GM18517 (cell line): Measurements from ENCODE around the gene RETREG1.

ENCODE experiments used
- ATAC-seq: cut with Tn5 transposase; IDR thresholded peaks from one replicate; pipeline ENCODE4 v1.9.1; 2021; ENCODE audit warnings: mild to moderate bottlenecking, moderate library complexity; ENCODE audit not compliant: unreplicated experiment

RETREG1 gene

GRCh38 chr5:16534280-16534679 lies 82.5 kb downstream of the RETREG1 start:
- ATAC-seq = no peak

GRCh38 chr5:16531063-16531648 lies 85.6 kb downstream of the RETREG1 start:
- no peak for ATAC-seq

DNA sequence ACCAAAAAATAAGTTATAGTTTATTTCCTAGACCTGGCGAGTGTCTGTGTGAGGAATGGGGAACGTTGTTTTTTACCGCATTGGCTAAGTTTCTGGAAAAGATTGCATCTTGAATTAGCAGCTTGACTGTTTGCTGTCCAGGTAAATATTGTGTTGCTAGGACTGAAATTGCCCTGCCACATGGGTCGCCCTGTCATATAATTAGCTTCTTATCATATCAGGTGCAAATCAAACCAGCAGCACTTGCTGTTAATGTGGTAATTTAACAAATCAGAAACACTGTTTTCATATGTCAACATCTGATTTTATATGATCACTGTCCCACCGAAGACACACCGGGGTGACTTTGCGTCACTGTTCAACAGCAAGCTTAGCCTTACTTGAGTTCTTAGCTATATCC lies 87.5 kb downstream of the RETREG1 start:
- no peak for ATAC-seq

- ATAC-seq = no peak
Observed at GRCh38 chr5:16528382-16529110, 88.3 kb downstream of the RETREG1 start.

DNA sequence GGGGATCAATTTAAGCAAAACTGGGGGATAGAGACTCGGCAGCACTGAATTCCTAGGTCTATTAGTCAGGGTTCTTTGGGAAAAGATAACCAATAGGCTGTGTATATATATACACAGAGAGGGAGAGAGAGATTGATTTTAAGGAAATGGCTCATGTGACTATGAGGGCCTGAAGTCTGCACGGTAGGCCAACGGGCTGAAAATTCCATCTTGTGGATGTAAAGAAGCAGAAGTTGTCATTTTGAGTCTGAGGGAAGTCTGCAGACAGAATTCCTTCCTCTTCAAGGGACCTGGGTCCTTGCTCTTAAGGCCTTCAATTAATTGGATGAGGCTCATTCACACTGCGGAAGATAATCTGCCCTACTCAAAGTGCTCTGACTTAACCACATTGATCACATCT lies 91.1 kb downstream of the RETREG1 start:
- ATAC-seq = no peak

DNA sequence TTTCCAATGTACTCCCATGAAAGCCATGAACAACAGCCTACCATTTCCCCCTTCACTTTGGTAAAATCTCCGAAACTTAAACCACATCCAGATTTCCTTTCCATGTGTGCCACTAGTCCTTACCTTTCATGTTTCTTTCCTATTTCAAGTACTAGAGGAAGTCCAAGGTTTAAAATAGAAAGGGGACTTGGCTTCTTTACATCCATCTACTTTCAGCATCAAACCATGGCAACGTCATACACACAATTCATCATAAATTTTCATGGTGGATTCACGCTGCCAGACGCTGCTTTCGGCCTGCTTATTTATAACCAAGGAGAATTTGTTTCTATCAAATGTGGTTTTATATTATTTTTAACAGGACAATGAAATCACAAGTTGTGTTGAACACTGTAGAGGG lies 92.5 kb downstream of the RETREG1 start:
- no peak for ATAC-seq

- ATAC-seq = no peak
Observed at GRCh38 chr5:16521521-16522483, 95.0 kb downstream of the RETREG1 start.

- no peak for ATAC-seq
Observed at GRCh38 chr5:16520841-16521240, 96.0 kb downstream of the RETREG1 start.

DNA sequence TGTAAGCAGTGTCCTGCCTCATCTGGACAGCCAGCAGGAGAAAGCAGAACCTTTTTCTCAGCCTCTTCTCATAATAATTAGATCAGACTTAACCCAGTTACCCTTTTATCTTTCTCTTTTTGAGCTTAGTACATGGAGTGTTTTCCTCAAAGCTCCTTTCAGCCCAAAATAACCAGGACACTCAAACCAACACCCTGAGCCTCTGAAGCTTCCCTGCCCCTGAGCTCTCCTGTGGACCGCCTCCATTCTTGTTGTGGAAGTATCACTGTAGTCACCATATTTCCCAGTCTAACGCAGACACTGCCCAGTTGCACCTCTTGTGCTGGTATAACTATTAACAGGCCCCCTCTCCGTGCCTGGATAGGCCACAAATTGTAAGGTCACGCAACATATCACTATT lies 97.4 kb downstream of the RETREG1 start:
- no peak for ATAC-seq

DNA sequence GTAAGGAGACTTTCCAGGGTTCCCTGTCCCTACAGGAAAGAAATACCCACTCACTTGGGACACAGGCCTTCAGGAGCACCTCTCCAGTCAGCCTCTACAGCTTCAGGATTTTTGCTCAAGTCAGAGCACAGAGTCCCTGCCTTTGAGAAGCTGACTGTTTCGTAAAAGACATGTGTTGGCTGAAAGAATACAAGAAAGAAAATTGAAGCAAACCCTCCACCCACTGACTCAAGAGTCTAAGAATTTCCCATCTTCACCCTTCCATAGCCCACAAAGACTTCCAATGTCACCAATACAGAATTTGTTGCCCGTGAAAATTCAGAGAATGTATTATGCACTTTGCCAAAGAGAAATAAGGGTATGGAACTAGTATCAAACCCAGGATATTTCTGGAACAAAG lies 98.2 kb downstream of the RETREG1 start:
- no peak for ATAC-seq

GRCh38 chr5:16515532-16515931 lies 101.3 kb downstream of the RETREG1 start:
- ATAC-seq = no peak

- ATAC-seq = no peak
Observed at GRCh38 chr5:16510098-16510497, 106.7 kb downstream of the RETREG1 start.

DNA sequence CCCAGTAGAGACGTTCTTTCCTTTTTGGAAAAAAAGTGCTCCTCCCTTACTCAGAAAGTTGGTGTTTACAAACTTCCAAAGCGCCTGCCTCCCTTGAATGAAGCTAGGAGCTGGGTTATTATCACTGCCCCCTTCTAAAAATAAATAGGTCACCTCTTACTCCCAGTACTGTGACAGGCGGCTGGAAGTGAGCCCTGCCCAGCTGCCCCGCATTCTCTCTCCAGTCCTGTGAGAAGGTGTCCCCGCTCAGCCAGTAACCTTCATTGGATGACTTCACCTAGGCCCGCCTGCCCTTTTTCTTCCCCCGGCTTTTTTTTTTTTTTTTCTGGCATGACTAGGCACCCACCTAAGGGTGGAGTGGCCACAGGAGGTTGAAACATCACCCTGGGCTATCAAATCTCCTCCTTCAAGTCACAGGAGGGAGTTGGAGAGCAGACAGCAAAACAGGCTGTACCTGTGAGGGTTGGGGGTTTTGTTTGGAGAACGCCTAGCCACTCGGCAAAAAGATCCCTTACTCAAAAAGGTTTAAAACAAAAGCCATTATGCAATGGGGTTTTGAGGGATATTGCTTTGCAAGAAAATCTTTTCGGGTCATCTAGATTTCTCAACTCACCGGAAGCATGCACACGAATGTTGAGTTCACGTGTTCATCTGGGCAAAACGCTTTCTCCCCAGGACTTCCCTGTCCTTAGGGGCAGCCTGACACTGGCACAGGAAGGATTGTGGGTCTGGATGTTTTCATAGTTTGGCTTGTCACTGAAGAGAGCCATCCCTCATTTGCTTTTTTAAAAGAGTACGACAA lies 107.9 kb downstream of the RETREG1 start:
- ATAC-seq = no peak

DNA sequence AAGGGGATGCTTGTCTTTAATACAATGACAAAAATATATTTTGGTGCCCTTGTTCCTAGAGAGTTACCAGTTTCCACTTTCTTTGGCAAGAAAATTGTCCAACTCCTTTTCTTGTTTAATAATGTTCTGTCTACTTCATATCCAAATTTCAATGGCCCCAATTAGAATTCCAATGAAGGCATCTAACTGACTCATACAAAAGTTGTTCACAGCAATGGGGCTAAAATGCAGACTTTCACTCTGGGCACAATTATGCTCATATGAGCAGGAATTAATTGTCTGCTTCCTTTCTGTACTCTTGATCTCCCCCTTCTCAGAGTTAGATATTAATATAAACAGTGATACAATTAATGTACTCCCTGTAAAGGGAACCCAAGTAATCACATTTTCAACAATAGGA lies 109.1 kb downstream of the RETREG1 start:
- ATAC-seq = no peak

GRCh38 chr5:16505904-16506303 lies 110.9 kb downstream of the RETREG1 start:
- ATAC-seq = no peak

DNA sequence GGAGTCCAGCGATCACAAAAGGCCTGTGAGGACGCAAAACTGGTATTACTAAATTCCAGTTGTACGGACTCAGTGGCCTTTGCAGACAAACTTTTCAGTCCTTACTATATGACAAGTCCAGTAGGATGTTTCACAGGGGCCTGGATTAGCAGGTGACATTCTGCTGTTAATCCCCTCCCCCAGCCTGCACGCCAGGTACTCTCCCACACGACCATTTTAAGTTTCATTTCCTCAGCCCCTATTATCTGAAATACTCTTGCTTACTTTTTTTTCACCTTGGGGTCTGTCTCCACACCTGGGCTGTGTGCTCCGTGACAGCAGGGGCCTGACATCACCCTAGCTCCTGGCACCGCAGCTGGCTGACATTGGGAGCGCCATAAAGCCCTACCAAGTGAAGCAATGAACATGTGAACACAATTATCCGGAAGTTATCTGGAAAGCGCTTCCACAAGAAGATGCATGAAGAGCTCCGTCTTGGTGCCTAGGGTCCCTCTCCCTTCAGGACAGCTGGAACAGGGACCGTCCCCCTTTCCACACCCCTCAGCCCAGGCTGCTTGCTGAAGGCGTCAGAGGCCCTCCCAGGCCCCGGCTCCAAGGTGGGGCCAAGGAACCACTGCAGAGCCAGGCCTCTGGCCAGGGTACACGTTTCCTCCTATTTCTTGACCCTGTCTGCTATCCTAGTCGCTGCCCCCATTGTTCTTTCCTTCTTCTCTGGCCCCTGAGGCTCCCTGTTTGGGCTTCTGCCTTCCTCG lies 111.5 kb downstream of the RETREG1 start:
- no peak for ATAC-seq

- ATAC-seq = no peak
Observed at GRCh38 chr5:16504571-16504970, 112.2 kb downstream of the RETREG1 start.

- no peak for ATAC-seq
Observed at GRCh38 chr5:16502866-16503265, 113.9 kb downstream of the RETREG1 start.

DNA sequence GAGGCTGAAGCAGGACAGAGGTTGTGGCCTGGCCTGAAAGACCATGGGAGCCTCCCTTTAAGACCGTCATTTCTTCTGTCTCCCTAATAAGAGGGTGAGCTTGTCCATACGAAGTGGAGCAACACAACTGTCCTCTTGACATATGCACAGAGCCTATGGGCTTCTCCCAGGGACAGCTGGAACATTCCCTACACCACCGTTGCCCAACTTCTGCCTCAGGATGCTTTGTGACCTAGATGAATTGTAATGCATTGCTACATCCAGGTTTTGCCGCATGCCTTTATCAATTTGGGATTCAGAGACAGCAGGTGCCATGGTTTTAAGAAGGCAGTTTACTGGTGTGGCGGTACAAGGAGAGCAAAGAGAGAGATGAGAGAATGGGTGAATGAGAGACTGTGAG lies 116.8 kb downstream of the RETREG1 start:
- ATAC-seq = no peak

- no peak for ATAC-seq
Observed at GRCh38 chr5:16497546-16497945, 119.3 kb downstream of the RETREG1 start.
